IMR-90 (cell line): ENCODE data around the gene LARP4B.

Experiments
- POLR2A ChIP-seq: IDR thresholded peaks from 2 replicates; pipeline ENCODE4 v1.6.1; 2012; ENCODE audit warnings: mild to moderate bottlenecking, low read depth, low read length
- RFX5 ChIP-seq: IDR thresholded peaks from 2 replicates; pipeline ENCODE4 v1.8.0; 2012; ENCODE audit warnings: low read depth, mild to moderate bottlenecking, low read length, moderate library complexity
- TF ChIP-seq, protein P1 (sequence below): conservative IDR thresholded peaks from 2 replicates; pipeline ENCODE4 v1.5.1; 2012; ENCODE audit warnings: mild to moderate bottlenecking, low read depth, low read length, improper control_type of control experiment

DNA sequence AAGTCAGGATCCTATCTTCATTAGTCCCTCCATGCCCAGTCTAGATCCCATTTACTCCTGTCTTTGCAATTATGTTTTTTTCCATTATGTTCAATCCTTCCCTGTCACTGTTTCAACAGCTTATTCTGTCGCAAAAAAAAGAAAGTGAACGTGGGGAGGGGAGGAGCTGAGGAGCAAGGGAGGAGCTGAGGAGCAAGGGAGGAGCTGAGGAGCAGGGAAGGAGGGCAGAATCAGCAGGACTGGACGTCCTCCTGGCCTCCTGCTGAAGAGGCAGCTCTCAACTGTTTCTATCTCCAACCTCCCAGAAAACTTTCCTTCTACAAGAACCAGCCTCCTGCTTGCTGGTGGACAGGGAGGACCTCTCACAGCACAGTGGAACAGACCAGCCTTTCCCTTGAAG lies 26.0 kb downstream of the LARP4B start:
- TF ChIP-seq, protein P1, sequence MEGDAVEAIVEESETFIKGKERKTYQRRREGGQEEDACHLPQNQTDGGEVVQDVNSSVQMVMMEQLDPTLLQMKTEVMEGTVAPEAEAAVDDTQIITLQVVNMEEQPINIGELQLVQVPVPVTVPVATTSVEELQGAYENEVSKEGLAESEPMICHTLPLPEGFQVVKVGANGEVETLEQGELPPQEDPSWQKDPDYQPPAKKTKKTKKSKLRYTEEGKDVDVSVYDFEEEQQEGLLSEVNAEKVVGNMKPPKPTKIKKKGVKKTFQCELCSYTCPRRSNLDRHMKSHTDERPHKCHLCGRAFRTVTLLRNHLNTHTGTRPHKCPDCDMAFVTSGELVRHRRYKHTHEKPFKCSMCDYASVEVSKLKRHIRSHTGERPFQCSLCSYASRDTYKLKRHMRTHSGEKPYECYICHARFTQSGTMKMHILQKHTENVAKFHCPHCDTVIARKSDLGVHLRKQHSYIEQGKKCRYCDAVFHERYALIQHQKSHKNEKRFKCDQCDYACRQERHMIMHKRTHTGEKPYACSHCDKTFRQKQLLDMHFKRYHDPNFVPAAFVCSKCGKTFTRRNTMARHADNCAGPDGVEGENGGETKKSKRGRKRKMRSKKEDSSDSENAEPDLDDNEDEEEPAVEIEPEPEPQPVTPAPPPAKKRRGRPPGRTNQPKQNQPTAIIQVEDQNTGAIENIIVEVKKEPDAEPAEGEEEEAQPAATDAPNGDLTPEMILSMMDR: no peak
- TF ChIP-seq RFX5 (no peak), POLR2A (no peak)
